NCI-H524 (cell line): ENCODE measurements around the gene TUFT1.
"Not testable (repeated sequence)": the region's sequence is repeated elsewhere in the genome, so short reads cannot be mapped to it uniquely, and the experiment has no call there.

Source experiments
- DNase-seq, 2 experiments: peaks; one replicate each; lab custom pipeline; 2025; lab: John Stamatoyannopoulos, UW

The TUFT1 gene

GRCh38 chr1:151616505-151616849, 76.4 kb downstream of the TUFT1 start:
- no peak for DNase-seq

- no peak for DNase-seq
Measured at GRCh38 chr1:151618003-151618402, 77.9 kb downstream of the TUFT1 start.

GRCh38 chr1:151618470-151618869, 78.4 kb downstream of the TUFT1 start:
- DNase-seq: no peak

- not testable (repeated sequence) for DNase-seq
Measured at GRCh38 chr1:151618996-151619395, 78.9 kb downstream of the TUFT1 start.

GRCh38 chr1:151619489-151620093, 79.5 kb downstream of the TUFT1 start:
- DNase-seq: no peak

GRCh38 chr1:151620286-151620685, 80.2 kb downstream of the TUFT1 start:
- DNase-seq: no peak

GRCh38 chr1:151621351-151621750, 81.2 kb downstream of the TUFT1 start:
- DNase-seq: peak in 1 of 2 experiments; percentile 40

GRCh38 chr1:151624783-151625182, 84.7 kb downstream of the TUFT1 start:
- no peak for DNase-seq

GRCh38 chr1:151626740-151627334, 86.7 kb downstream of the TUFT1 start:
- DNase-seq: no peak

- DNase-seq: no peak
Measured at GRCh38 chr1:151629278-151629677, 89.2 kb downstream of the TUFT1 start.
